ENCODE data around the gene SMOC2.

DNA sequence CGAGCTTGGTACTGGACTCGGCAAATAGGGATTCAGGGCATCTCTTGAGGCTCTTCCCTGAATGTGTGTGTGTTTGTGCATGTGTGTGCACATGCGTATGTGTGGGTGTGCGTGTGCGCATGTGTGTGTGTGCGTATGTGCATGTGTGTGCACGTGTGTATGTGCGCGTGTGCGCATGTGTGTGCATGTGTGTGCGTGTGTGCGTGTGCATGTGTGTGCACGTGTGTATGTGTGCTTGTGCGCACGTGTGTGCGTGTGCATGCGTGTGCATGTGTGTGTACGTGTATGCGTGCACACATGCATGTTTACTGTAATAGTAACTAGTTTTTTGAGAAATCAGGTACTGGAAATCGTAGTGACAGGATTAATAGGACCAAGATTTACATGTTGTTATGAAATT lies 117.7 kb downstream of the SMOC2 start:
- TF ChIP-seq, protein P1, sequence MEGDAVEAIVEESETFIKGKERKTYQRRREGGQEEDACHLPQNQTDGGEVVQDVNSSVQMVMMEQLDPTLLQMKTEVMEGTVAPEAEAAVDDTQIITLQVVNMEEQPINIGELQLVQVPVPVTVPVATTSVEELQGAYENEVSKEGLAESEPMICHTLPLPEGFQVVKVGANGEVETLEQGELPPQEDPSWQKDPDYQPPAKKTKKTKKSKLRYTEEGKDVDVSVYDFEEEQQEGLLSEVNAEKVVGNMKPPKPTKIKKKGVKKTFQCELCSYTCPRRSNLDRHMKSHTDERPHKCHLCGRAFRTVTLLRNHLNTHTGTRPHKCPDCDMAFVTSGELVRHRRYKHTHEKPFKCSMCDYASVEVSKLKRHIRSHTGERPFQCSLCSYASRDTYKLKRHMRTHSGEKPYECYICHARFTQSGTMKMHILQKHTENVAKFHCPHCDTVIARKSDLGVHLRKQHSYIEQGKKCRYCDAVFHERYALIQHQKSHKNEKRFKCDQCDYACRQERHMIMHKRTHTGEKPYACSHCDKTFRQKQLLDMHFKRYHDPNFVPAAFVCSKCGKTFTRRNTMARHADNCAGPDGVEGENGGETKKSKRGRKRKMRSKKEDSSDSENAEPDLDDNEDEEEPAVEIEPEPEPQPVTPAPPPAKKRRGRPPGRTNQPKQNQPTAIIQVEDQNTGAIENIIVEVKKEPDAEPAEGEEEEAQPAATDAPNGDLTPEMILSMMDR (IDR thresholded peaks at IDR 0.05; ENCODE audit: poor library complexity, severe bottlenecking): no peak
- TF ChIP-seq RAD21 (conservative IDR thresholded peaks at IDR 0.05): no peak
- TF ChIP-seq, protein P2, sequence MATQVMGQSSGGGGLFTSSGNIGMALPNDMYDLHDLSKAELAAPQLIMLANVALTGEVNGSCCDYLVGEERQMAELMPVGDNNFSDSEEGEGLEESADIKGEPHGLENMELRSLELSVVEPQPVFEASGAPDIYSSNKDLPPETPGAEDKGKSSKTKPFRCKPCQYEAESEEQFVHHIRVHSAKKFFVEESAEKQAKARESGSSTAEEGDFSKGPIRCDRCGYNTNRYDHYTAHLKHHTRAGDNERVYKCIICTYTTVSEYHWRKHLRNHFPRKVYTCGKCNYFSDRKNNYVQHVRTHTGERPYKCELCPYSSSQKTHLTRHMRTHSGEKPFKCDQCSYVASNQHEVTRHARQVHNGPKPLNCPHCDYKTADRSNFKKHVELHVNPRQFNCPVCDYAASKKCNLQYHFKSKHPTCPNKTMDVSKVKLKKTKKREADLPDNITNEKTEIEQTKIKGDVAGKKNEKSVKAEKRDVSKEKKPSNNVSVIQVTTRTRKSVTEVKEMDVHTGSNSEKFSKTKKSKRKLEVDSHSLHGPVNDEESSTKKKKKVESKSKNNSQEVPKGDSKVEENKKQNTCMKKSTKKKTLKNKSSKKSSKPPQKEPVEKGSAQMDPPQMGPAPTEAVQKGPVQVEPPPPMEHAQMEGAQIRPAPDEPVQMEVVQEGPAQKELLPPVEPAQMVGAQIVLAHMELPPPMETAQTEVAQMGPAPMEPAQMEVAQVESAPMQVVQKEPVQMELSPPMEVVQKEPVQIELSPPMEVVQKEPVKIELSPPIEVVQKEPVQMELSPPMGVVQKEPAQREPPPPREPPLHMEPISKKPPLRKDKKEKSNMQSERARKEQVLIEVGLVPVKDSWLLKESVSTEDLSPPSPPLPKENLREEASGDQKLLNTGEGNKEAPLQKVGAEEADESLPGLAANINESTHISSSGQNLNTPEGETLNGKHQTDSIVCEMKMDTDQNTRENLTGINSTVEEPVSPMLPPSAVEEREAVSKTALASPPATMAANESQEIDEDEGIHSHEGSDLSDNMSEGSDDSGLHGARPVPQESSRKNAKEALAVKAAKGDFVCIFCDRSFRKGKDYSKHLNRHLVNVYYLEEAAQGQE (IDR thresholded peaks at IDR 0.05; ENCODE audit: borderline replicate concordance): no peak
- TF ChIP-seq EP300 (conservative IDR thresholded peaks at IDR 0.05; ENCODE audit: poor library complexity, severe bottlenecking): no peak
